HG03432 (cell line): ENCODE data around the gene CPNE2.
"Not testable (repeated sequence)": the region's sequence is repeated elsewhere in the genome, so short reads cannot be mapped to it uniquely, and the experiment has no call there.

Source experiments
- ATAC-seq: cut with Tn5 transposase; IDR thresholded peaks from one replicate; pipeline ENCODE4 v1.9.1; 2021; ENCODE audit warnings: mild to moderate bottlenecking, moderate library complexity; ENCODE audit not compliant: unreplicated experiment

Gene CPNE2

DNA sequence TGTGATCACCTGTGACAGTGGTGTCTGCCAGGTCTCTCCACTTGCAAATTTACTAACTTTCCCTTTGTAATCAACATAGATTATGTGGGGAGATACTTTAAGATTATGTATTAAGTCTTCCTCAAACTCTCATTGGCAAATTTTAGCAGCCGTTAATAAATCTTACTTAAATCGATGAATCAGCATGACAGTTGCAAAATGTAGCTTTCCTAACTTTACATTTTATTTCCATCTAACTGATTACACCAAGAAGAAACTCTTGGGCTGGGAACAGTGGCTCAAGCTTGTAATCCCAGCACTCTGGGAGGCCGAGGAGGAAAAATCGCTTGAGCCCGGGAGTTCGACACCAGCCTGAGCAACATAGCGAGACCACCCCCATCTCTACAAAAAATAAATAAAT lies 23.3 kb upstream of the CPNE2 start:
- ATAC-seq, result no peak

DNA sequence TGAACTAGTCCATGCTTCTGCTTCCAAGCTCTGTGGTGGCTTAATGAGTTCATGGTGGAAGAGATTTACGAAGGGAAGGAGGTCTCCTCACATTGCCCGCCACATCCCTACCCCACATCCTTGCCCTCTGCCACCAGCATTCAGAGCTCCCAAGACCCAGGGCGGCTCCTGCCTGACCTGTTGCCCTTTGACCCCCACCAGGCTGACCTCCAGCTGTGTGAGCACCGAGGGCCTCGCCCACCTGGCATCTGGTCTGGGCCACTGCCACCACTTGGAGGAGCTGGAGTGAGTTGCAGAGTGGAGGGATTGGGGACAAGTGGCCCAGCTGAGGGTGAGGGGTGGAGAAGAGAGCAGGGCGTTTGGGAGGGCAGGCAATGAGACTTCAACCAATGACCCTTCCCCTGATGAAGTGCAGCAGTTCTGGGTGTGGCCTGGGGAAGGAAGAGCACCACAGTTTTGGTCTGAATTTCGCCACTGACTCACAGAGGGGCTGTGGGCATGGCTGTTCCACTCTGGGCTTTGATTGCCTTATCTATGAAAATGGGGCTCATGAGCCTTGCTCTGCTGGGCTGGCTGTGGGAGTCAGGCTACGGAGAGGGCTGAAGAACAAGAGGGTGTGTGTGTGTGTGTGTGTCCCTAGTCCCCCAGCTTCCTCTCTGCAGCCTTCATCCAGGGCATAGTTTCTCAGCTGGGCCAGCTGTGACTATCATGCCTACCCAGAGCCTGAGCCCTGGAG lies 22.6 kb upstream of the CPNE2 start:
- ATAC-seq, result no peak

DNA sequence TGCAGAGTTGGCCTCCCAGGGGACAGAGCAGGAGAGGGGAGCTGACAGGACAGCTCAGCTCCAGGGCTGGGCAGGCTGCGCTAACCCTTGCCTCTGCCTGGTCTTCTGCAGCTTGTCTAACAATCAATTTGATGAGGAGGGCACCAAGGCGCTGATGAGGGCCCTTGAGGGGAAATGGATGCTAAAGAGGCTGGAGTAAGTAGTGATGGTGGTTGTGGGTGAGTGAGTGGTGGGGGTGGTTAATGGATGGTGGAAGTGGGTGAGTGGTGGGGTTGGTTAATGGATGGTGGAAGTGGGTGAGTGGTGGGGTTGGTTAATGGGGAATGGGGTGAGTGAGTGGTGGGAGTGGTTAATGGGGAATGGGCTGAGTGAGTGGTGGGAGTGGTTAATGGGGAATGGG lies 22.0 kb upstream of the CPNE2 start:
- no peak for ATAC-seq

DNA sequence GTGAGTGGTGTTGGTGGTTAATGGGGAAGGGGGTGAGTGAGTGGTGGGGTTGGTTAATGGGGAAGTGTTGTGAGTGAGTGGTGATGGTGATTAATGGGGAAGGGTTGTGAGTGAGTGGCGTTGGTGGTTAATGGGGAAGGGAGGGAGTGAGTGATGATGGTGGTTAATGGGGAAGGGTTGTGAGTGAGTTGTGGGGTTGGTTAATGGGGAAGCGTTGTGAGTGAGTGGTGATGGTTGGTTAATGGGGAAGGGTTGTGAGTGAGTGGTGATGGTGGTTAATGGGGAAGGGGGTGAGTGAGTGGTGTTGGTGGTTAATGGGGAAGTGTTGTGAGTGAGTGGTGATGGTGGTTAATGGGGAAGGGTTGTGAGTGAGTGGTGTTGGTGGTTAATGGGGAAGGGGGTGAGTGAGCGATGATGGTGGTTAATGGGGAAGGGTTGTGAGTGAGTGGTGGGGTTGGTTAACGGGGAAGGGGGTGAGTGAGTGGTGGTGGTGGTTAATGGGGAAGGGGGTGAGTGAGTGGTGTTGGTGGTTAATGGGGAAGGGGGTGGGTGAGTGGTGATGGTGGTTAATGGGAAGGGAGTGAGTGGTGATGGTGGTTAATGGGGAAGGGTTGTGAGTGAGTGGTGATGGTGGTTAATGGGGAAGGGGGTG lies 21.2 kb upstream of the CPNE2 start:
- not testable (repeated sequence) for ATAC-seq

DNA sequence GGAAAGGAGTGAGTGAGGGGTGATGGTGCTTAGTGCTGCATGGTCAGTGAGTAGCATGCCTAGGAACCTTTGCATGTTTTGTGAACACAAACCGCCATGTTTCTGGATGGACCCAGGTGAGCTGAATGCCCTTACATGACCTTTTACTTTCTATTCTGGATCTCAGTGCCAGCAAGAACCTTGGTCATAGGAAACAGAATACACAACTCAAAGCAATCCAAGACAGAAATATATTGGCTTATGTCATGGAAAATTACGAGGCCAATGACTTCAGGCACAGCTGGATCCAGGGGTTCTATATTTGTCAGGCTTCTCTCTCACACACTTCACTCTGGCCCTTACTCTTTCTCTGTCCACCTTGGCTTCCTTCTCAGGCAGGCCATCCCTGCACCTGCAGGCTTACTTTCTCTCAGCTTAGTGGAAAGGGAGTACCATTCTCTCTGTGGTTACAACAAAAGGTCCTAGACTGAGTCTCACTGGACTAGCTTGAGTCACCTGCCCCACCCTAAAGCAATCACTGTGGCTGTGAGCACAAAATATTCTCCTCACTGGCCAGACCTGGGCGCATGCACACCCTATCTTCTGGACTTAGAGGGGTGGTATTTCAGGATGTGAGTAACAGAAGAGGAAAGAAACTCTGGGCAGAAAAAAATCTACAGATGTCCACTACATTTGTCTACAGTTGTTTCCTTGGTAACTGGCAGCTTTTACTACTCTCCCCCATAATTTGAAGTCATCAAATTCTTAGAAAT lies 20.4 kb upstream of the CPNE2 start:
- ATAC-seq, result no peak

DNA sequence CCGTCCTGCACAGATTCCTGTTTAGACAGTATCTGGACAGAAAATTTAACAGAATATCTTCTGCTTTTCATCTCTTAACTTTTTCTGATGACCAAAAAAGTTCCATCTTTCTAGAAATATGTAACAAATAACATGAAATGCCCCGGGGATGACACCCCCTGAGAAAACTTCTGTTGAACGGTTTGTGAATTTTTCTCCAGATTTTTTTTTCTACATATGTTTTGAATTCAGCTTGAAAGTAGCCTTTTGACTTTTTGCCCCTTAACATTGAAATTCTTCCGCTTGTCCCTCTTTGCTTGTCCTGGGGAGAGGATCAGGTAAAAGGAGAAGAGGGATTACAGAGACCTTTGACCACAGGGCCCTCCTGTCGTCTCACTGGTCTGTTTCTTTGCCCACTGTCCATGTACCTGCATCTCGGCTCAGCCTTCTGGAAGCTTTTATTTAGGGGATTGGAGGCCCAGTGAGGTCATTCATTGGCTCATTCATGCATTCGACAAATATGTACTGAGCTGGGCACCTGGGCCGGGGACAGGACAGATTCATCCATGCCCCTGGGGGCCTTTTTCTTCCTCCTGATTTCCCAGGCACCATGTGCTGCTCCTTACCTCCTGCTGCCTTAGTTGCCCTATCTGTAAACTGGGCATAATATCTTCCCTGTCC lies 19.6 kb upstream of the CPNE2 start:
- ATAC-seq, result no peak

DNA sequence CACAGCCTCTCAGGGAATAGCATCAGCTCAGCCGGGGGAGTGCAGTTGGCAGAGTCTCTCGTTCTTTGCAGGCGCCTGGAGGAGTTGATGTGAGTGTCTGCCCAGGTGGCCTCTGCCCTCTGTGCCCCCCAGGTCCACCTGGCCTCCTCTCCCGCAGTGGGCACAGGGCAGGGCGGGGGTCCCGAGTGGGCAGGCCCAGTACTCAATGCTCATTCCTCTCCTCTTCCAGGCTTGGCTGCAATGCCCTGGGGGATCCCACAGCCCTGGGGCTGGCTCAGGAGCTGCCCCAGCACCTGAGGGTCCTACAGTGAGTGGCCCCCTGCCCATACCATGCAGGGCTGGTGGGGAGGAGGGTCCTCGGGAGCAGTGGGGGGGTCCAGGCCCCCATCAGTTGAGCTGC lies 14.7 kb upstream of the CPNE2 start:
- no peak for ATAC-seq

DNA sequence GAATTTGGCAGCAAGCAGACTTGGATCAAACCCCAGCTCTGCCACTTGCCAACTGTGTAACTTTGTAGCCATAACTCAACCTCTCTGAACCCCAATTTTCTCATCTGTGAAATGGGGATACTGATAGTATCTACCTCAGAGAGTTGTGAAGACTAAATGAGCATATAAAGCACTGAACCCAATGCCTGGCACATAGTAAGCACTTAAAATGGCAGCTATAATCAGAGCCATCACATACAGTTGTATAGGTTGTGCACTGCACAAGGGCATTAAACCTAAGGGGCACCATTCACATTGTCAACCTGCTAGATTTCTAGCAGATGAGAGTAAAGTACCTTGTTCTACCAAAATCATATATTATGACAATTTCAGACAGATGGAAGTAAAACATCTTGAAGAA lies 10.6 kb upstream of the CPNE2 start:
- ATAC-seq, result no peak

DNA sequence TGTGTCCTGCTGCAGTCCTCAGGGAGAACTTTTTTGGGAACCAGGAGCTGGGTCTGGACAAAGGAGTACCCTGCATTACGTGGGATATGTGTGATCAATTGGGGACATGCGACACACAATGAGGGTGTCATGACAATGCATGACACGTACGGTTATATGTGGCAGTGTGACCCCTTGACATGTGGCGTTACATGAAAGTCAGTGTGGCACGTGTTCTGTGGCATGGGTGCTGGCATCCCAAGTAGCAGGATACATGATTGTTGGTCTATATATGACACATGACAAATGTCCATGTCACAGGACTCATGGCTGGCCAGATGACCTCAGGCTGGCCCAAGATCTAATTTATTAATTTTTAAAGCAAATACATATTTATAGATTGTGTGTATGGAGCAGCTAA lies 9.7 kb upstream of the CPNE2 start:
- ATAC-seq, result no peak

DNA sequence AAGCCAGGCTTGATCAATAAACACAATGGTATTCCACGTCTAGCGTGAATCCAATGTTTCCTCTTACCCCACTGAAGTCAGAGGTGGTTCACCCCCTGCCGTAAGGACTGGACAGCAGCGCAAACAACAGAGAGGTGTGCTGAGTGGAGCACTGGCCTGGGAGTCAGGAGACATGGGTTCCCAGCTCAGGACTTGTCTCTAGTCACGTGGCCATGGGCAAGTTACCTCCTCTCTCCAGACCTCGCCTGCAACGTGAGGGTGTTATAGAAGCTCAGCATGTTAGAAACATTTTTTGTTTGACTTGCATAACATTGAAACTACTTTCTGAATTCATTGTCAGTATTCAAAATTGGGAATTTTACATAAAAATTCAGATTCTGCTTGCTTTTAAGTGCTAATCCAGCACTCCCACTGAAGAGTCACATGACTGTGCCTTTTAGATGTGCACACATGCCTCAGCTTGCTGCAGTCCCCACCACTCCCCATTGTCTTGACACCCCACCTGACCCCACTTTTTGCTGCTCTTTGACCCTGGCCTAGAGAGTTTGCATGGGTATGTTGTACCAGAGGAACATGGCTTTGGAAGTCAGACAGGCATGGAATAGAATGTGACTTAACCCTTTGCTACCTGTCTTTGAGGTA lies 8.8 kb upstream of the CPNE2 start:
- ATAC-seq, result no peak

DNA sequence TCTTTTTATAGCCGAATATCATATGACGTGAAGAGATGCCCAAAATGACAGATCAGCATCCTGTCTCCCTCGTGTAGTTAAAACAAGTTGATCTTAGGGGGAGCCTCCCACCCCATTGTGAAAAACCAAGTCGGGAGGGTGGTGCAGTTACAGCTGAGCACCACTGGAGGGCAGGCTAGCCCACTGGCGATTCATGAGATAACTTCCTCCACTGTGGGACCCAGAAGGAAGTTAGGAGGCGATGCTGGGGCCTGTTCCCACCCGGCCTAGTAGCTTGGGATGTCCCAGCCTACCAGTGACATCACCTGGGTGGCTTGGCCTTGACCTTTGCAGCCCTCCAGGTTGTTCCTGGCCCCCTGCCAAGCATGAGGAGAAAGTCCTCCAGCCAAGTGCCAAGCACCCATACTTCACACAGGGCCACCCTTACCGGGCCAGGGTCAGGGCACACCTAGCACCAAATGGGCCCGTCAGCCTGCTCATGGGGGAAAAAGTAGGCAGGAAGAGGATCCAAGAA lies 8.1 kb upstream of the CPNE2 start:
- ATAC-seq, result peak; percentile 68

DNA sequence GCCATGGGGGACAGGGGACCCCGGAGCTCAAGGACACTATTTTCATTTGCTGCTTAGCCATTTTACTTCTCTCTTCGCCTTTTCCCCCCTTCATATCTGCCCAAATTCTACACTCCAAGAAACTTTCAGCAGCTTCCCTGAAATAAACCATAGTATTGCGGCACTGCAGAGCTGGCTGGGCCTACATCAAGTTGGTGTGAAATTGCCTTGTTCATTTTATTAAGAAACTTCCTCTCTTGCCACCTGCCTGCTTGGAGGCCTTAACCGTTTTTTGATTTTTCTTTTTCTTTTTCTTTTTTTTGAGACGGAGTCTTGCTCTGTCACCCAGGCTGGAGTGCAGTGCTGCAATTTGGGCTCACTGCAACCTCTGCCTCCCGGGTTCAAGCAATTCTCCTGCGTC lies 7.4 kb upstream of the CPNE2 start:
- ATAC-seq, result no peak

DNA sequence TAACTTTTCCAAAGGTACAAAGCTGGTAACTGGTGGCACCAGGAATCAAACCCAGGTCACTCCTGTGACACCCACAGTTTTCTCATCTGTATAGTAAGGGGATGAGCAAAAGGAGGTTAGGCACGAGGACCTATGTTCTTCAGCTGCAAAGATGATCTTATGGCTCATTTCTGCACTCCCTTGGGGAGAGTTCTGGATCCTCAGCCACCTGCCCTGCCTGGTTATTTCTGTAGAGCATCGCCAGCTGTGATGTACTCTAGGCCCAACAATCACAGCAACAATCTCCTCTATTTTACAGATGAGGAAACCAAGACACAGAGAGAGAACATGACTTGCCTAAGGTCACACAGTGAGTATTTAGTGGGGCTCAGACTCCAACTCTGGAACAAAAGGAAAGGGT lies 5.4 kb upstream of the CPNE2 start:
- no peak for ATAC-seq

DNA sequence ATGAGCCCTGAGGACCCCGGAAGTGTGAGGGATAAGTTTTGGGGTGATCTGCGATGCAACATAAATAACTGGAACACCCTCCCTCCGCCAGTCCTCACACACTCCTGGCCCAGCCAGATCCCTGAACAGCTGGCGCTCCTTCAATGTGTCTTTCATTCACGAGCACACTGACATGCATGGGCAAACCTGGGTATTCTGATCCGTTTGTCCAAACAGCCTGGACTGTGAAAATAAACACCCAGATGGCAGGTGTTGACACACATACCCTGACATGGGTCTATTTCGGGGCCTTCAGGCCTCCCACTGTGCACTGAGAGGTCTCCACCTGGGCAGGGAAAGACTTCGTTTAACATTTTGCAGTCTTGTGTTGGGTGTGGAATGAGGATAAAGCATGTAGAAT lies 3.0 kb upstream of the CPNE2 start:
- ATAC-seq, result no peak

DNA sequence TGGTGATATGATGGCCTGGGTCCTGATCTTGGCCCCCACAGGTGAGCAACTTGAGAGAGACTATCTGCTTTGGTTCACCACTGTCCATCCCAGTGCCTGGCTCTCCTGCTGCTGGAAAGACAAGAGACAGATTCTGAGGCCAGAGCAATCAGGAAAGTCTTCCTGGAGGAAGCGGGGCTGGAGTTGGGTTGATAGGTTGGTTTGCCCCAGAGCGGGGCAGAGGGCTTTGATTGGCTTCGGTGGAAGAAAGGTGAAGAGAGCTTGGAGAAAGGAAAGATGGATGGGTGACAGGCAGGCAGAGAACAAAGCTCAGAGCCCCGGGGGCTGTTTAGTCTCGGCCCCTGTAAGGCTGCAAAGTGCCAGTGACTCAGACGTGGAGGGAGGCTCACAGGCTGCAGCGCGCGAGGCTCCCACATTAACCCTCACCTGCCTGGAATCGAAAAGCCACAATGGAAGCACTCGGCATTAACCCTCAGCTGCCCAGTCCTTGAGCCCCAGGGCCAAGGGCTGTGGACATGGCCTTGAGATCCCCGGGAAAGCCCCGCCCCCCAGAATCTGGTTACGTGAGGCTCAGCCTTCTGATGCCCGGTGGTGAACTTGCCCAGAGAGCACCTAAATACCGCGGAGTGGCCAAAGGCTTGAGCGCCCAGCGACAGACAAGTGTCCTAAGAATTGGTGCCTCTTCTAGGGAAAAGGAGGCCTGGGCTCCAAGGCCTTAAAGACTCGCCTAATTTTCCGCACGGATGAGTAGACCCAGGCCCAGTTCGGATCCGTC lies 996 bp upstream of the CPNE2 start:
- no peak for ATAC-seq

DNA sequence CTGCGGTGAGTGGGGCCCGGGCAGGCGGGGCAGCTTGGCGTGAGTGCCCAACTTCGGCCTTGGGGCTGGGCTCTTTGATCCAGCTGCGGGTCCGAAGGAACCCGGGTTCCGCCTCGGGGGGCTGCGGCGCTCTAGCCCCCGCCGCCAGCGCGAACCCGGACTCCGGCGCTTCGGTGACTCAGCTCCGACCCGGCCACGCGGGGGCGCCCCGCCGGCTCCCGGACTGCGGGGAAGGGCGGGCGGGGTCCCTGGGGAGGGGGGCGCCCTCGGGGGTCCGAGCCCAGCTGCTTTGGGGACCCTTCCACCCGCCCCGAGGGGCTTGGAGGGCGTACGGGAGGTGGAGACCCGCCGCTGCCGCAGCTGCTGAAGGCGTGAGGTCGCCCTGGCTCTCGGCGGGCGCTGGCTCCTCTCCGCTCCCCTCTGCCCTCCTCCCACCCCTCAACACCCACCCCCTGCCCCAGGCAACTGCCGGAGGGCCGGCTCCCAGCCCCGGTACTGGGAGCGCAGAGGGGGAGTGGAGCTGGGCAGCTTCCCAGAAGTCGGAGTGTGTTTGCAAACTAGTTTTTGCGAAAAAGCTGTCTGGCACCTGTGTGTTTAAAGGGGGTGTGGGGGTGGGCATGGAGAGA lies 516 bp downstream of the CPNE2 start:
- peak; percentile 73 for ATAC-seq

DNA sequence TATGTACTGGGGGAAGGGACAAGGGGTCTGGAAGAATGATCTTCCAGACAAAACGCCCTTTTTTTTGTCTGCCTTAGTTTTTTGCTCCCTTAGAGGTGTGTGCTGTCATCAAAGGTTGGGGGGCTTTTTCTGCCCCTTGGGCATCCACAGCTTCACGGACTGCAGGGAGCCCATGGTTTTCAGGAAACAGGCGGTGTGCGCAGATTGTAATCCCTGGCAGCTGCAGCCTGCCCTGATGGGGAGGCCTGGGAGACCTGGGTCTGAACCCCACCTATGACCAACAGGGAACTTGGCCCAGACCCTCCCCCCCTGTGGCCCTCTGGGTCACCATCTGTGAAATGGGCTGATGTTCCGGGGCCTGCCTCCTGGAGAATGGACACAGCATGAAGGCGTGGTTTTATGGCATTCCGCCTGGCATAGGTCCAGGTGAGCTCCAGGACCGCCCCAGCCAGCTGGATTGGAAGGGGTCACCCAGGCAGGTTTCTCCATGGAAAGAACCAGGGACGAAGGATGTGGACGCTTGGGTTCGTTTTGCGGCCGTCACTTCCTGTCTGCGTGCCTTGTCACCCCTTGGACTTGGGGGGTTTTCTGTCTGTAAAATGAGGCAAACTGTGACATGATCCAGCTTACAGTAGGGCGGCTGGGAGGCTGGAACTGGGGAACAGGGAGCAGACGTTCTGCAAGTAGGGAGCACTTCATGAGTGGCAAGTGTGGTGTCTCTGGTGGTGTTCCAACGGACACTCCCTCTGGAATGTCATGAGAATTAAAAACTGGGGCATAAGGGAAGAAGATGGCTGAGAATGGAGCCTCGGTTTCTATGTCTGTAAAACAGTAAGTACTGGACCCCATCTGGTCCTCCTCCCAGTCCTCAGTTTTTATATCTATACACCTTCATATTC lies 1.5 kb downstream of the CPNE2 start:
- no peak for ATAC-seq

DNA sequence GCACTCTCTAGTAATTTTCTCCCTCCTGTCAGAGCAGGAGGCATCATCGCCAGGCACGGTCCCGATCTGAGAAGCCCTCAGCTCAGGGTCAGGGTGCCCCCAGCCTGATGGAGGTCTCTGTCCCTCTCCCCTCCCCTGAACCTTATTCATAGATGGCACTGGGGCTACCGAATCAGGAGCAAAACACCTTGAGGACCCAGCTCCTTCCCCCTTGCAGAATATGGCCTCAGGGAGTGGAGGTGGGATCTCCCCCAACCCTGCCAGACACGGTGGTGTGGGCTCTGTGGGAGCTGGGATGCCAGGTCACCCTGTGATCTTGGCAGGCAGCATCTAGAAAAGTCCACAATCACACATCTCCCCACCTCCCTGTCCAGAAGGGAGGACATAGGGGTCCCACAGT lies 2.5 kb downstream of the CPNE2 start:
- no peak for ATAC-seq

DNA sequence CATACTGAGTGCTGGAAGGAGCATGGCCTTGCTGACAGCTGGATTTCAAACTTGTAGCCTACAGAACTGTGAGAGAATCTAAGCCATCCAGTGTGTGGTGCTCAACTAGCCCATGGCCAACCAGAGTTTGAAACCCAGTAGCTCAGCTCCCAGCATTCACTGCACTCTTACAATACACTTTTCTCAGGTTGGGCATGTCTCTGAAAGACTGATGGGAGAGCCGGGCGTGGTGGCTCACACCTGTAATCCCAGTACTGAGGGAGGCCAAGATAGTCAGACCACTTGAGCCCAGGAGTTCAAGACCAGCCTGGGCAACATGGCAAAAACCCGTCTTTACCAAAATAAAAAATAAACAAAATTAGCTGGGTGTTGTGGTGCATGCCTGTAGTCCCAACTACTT lies 3.8 kb downstream of the CPNE2 start:
- ATAC-seq, result no peak
